Posterior cingulate gyrus (tissue), 11 donors: ENCODE results near the gene SLCO4A1.

ENCODE experiments used
- DNase-seq, 10 donors: peaks; one replicate each; pipeline versions ENCODE4 v3.0.0 to v3.0.0-alpha.2; 2020 to 2021; ENCODE audit warnings: mixed read lengths in 3 of 10
- intact Hi-C: fragments of 100-400 bp; cut with DNase I; formaldehyde crosslinking; loops from one replicate; pipeline ENCODE4 v1.15.1; 2023

Gene SLCO4A1

DNA sequence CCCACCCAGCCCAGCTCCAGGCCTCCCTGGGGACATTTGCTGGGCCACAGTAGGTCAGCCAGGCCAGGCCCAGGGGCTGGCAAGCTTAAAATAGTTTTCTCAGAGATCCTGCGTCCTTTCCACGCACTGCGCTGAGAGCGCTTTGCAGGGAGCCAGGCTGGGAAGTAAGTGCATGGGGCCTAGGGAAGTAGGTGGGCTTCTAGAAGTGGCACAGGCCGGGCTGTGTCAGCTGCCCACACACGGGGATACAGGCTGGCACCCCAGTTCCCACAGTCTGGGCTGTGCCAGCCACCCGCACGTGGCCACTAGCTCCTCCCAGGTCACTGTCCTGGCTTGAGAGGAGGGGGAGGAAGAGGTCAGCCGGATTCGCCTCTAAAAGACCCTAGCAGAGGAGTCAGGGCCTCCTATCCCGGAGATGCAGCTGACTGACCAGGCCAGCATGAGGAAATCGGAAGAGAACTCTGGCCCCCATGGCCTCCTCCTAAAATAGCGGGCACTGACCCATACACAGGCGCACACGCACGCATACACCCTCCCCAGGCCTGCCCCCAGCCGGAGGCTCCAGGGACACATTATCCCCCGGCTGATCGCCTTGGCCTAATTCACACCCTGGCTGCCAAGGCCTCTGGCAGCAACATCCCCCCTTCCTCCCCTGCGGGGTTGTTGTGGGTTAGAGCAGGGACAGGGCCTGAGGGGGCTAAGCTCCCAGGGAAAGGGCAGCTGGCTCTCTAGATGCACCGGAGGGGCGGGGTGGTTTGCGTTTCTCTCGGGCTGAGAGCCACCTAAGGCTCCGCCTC lies 5.4 kb downstream of the SLCO4A1 start:
- intact Hi-C loops: no loop called here
- peak in 1 of 10 donors; percentile 35 for DNase-seq

DNA sequence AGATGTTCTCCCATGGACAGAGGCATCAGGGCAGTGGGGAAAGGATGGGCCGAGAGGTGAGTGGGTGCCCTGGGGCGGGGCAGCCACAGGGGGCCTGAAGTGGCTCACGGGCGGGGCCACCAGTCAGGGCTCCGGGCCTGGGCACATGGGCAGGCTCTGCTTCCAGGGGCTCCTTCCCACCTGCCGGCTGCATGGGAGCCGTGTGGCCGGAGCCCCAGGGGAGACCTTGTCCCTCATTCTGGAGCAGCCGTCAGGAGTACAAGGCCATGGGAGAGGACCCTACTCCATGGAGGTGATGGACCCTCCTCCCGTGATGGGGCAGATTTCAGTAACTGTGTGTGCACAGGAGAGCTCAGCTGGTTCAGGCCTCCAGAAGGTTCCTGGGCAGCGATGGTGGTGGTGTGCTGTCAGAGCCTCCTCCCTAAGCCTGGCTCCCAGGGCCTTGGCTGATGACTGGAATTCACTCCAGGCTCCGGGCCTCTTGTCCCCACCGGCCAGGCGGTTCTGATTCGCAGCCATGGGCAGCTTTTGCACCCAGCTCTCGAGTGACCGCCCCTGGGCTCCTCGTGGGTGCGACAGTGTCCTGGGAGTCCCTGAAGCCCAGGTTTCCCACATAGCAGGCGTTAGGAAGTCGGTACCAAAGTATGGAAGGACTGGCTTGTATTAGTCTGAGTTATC lies 6.2 kb downstream of the SLCO4A1 start:
- no peak for DNase-seq

DNA sequence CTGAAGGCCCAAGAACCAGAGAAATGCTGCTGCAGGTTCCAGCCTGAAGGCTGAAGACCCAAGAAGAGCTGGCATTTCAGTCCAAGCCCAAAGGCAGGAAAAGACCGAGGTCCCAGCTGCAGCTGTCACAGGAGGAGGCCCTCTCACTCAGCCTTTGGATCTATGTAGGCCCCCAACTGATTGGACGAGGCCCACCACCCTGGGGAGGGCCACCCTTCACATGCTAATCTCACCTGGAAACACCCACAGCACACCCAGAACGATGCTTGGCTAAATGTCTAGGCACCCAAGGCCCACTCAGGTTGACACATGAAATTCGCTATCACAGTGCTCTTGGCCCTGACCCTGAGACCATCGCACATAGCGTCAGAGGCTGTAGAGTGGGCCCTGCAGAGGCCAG lies 6.8 kb downstream of the SLCO4A1 start:
- DNase-seq: no peak
- intact Hi-C loops: no loop called here

More for the DNA sequence above, 6.2 kb downstream of the SLCO4A1 start:
- intact Hi-C loops: no loop called here

DNA sequence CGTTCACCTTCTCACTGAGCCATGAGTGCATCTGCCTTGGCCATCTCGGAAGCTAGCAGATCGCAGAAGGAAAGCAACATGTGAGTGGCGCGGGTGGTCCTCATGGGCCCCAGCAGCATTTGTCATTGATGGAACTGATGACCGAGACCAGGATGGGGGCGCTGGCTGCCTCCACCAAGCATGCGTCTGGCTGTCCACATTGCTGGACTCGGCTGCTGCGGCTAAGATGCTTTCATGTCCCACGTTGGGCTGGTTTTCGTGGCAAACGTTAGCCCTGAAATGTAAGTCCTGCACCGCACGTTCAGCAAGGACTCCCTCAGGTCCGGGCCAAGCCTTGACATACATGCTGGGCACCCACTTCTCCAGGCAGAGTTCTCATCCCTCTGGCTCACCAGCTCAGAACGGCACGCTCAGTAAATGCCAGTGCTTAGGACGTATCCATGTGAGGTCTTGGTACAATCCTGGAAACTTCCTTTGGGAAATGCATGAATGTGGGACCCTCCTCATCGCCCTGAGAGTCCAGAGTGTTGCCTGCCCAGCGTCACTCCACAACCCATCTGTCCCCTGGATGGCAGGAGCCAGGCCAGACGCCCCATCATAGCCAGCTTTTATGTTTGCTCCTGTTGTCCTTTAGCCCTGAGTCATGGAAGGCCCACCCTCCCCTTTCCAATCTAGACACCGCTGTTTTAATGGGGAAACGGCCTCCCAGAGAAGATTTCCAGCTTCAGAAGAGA lies 8.4 kb downstream of the SLCO4A1 start:
- DNase-seq: no peak
- intact Hi-C loops: no loop called here

DNA sequence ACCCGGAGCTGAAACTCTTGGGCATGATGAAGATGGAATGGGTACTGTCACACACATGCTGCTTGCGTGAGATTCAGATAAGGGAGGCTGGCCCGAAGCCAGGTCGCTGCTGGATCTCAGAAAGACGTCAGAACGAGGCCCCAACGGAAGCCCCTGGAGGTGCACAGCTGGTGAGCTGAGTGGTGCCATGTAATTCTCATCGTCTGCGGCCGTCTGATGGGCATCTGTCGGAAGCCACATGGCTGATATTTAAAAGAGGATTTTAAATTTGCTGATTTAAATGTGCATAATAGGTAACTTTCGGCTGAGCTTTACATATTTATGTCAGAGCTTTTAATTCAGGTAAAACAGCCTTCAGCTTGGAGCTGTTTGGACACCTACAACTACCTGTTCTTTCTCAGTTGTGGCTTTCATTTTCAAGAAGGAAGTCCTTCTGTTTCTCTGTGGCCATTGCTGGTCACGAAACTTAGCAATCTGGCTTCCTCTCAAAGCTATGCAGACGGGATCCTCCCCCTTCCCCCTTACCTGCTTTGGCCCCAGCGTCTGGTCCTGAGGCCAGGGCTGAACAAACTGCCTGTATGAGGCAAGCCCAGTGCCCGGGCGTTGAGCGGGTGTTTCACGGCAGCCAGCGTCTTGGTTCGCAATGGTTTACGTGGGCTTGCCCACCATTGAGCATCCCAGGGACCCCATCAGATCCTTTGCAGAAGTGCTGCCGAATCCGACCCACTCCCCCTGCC lies 9.2 kb downstream of the SLCO4A1 start:
- intact Hi-C loops: no loop called here
- DNase-seq: no peak

DNA sequence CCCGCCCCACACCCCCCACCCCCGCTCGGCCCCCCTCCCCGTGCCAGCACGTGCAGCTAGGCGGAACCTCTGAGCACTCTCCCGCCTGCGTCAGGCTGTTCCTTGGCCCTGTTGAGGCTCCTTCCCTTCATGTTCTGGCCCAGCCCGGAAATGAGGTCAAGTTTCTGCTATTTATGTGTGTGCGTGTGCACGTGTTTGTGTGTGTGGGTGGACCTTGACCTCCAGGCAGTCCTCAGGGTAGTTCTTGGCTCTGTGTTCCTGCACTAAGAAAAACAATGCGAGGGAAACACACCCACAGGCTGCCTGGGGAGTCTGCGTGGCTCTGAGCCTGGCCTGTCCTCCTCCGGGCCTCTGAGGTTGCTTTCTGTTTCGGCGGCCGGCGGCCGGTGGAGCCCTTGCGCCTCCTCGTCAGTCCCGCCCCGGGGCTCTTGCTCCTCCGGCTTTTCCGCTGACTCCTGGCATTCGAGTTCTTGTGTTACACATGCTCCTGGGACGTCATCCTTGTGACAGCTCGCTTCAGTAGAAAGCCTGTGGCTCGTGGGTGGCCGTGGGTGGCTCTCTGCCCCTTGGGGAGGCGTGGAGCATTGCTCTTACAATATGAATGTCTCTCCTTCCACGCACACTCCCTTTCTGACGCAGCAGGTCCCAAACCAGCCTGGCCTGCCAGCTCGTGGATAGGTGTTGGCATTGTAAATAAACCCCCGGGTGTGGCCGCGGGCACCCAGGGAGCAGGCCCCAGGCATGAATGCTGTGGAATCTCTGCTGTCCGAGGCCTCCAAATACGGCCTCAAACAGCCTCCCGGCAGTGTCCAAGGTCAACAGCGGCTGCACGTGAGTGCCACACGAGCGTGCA lies 10.0 kb downstream of the SLCO4A1 start:
- intact Hi-C loops: no loop called here
- DNase-seq: peak in 8 of 10 donors; percentile 52 to 93 (median 58)

DNA sequence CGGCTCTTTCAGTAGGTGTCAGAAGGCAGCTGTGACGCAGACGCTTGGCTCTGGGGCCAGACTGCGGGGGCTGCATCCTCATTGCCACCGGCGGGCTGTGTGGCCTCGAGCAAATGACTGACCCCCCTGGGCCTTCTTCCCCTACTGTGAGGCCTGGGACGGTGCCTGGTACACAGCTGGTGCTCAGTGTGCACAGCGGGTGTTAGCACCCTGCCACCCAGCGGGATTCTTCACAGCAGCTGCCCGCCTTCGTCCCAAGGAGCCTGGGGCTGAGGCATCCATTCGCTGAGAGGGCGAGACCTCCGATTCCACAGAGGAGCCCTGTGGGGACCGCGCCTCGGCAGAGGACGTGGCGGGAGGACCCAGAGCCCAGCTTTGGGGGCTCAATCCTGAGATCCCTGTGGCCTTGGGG lies 10.6 kb downstream of the SLCO4A1 start:
- intact Hi-C loops: no loop called here
- DNase-seq: no peak

DNA sequence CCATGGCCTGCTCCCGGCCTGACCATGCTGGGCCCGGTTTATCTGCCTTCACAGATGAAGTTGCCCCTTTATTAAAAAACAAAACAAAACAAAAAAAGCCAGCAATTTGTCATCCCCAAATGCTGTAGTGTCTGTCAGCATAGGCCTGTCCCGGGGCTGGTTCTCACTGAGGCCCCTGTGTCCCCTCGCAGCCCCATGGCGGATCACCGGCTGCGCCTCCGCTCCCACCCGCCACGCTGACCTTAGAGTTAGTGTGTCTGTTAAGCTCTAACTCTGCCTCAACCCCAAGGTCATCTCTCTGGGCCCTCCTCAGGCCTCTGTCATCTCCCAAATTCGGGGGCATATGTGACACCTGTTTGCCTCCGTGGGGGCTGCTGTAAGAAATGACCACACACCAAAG lies 11.1 kb downstream of the SLCO4A1 start:
- no peak for DNase-seq
- intact Hi-C loops: no loop called here

DNA sequence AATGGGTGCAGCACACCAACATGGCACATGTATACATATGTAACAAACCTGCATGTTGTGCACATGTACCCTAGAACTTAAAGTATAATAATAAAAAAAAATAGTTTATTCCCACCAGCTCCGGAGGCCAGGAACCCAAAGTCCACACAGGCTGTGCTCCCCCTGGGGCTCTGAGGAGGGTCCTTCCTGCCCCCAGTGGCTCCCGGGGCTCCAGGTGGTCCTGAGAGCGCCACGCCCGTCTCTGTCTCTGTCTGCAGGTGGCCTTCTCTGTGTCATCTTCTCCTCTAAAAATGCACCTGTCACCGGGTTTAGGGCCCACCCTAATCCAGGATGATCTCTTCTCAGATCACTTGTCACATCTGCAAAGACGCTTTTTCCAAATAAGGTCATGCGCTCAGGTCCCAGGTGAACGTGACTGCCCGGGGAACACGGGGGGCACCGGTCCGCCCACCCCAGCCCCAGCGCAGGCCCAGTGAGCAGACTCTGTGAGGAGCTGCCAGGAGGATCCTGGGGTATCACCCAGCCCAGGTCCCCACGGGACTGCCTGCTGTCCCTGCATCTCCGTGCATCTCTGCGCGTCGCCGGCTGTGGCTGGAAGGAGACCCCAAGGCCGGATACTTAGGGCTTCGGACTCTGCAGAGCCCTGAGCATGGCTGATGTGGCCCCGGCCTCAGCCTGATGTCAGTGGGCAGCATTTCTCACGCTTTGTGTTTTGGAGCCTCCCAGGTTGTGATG lies 11.8 kb downstream of the SLCO4A1 start:
- intact Hi-C loops: no loop called here
- DNase-seq: no peak

DNA sequence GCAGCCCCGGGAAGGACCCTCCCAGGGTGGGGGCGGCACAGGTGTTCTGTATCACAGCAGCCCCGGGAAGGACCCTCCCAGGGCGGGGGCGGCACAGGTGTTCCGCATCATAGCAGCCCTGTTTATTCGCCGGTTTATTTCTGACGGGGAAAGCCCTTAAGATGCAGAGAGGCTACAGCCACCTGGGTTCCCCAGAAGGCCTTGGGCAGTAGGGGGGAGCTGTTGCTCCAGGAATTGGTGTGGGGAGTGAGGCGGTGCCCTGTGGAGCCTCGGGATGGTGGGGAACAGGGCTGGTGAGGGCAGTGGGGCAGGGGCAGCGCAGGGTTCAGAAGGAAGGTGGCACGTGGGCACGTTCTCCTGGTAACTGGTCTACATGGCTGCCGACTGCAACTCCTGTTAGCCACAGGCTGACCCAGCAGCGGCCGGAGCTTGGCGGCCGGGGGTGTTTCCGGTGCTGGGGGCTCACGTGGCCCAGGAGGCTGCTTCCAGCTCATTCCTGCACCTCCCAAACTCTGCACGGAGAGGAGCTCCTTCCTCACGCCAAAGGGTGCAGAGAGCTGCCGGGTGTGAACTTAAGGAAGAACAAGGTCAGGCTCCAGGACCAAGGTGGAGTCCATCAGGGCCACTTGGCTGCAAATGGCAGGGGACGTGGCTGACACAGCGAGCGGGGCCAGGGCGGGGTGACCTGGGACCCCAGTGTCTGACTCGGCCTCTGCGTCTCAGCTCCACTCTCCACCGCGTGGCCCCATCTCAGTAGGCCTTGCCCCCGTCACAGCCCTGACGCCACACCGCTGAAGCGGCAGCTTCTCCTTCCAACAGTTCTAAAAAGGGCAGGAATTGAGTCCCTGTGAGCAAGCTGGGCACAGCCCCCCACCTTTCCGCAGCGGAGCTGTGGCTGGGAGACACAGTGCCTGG lies 13.2 kb downstream of the SLCO4A1 start:
- intact Hi-C loops: no loop called here
- DNase-seq: no peak

DNA sequence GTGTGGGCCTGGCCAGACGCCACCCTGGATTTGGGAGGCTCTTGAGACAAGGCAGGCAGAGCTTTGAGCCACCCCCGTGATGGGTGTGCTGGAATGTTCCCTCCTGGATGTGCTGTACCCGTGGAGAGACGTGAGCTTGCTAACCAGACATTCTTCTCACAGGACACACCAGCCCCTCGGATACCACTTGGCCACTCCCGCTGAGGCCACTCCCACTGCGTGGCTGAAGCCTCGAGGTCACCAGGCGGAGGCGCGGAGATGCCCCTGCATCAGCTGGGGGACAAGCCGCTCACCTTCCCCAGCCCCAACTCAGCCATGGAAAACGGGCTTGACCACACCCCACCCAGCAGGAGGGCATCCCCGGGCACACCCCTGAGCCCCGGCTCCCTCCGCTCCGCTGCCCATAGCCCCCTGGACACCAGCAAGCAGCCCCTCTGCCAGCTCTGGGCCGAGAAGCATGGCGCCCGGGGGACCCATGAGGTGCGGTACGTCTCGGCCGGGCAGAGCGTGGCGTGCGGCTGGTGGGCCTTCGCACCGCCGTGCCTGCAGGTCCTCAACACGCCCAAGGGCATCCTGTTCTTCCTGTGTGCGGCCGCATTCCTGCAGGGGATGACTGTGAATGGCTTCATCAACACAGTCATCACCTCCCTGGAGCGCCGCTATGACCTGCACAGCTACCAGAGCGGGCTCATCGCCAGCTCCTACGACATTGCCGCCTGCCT lies 14.1 kb downstream of the SLCO4A1 start:
- peak in 2 of 10 donors; percentile 58 to 62 for DNase-seq
- intact Hi-C loops: no loop called here

DNA sequence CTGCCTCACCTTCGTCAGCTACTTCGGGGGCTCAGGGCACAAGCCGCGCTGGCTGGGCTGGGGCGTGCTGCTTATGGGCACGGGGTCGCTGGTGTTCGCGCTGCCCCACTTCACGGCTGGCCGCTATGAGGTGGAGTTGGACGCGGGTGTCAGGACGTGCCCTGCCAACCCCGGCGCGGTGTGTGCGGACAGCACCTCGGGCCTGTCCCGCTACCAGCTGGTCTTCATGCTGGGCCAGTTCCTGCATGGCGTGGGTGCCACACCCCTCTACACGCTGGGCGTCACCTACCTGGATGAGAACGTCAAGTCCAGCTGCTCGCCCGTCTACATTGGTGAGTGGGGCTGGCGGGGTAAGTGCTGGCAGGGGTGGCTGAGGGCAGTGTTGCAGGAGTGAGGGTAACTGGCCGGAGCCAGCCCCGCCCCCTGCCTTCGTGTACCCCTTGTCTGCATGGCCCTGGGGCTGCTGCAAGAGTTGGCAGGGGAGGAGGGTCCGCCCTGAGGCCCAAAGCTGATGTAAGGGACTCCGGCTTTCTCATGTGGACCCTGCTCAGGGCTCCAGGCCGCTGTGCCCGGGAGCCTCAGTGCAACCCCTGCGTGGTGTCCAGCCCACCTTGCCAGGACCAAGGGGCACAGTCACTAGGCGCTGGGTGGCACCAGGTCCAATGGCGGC lies 14.8 kb downstream of the SLCO4A1 start:
- no peak for DNase-seq
- intact Hi-C loops: no loop called here

DNA sequence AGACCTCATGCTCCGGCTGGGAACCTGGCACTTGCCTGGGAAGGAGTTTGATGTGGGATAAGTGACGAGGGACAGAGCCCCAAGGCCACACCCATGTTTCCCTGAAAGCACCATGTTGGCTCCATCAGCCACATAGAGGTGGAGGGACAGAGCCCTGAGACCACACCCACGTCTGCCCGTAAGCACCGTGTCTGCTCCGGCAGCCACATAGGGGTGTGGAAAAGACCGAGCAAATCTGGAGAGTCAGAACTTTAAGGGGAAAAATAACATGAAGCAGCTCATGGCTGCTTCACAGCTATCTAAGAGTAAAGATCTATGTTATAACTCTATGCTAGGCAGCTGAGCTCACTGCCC lies 15.3 kb downstream of the SLCO4A1 start:
- intact Hi-C loops: no loop called here
- DNase-seq: no peak

DNA sequence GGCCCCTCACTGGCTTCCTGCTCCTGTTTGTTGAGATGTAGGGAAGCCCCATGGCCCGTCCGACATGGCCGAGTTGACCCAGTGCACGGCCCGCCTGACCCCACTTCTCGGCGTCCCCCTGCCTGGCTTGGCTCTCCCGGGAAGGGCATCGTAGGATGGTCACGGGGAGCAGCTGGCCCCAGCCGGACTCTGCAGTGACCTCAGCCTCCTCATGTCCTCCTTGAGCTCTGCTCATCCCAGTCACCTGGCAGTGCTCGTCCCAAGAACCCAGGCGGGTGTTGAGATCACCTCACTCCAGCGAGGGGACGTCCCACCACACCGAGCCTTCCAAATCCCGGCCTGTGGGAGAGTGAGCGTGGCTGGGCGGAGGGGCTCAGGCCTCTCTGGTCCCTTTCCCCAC lies 15.7 kb downstream of the SLCO4A1 start:
- no peak for DNase-seq
- intact Hi-C loops: no loop called here

DNA sequence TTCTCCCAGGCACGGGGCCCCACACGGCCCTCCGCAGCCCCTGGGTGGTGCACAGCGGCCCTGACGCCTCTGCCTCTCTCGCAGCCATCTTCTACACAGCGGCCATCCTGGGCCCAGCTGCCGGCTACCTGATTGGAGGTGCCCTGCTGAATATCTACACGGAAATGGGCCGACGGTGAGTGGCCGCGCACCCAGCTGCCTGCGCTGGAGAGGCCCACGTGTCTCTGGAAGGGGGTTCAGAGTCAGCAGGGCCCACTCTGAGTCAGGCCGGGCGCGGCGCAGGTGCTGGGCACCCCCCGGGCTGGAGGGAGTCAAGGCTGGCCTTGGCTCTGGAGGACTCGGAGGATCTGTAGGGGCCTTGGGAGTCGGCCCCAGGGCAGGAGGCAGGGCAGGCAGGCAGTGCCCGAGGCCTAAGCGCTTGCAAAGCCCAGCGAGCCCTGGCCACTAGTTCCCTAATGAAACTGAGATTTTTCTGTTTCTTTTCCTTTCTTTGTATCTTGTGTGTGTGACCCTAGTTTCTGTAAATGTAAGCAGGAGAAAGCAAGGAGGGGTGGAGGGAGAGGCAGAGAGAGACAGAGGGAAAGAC lies 16.4 kb downstream of the SLCO4A1 start:
- peak in 1 of 10 donors; percentile 83 for DNase-seq

DNA sequence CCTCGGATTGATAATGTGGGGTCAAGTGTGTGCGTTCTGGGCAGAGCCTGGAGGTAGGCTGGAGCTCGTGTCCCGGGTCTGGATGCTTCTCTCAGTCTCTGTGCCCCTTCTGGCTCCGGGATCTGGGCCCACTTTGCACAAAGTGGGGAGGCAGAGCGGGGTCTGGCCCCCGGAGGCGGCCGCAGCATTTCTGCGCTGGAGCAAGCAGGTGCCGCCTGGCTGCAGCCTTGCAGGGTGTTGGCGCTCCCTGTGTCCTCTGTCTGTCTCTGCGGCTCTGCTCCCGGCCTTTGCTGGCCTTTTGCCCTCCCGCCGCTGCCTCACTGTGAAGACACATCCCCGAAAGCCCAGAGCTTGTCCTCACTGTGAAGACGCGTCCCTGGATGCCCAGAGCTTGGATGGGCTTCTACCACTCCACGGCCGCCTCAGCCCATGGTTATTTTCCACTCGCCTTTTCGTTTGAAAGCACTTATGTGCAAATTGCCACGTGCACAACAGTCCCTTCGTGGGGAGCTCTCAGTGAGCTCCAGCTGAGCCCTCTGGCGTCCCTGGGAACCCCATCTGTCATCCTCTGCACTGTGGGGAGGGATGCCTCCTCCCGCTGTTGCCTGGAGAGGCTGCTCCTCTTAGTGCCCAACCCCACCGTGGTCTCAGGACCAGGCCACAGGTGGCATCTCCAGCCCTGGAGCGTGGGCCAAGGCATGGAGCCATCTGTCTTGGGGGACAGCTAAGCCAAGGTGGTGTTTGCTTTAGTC lies 17.4 kb downstream of the SLCO4A1 start:
- intact Hi-C loops: no loop called here
- DNase-seq: no peak

More for the DNA sequence above, 16.4 kb downstream of the SLCO4A1 start:
- intact Hi-C loops: no loop called here
